Neural cell (in vitro differentiated cells): ENCODE measurements around the gene FHOD1. TPM values are rescaled to one million over a fixed set of nuclear protein-coding genes. Genes with fewer than 3 reads are reported as not detected.

ENCODE experiments used
- H2AFZ ChIP-seq: fragments of 200-600, 300-800 bp; sonication (generic), shearing (Covaris generic); 2 replicates; pipeline ENCODE4 v1.6.0; 2014; ENCODE audit warnings: low read depth, mild to moderate bottlenecking, antibody characterized with exemption, low read length, moderate library complexity
- H3F3A ChIP-seq: fragments of 200-600 bp; shearing (Covaris generic); 2 replicates; pipeline ENCODE4 v1.6.1; 2016; ENCODE audit warnings: mild to moderate bottlenecking, moderate library complexity, mixed read lengths, antibody characterized with exemption, low read length; ENCODE audit not compliant: insufficient read depth, poor library complexity, severe bottlenecking
- H3K27ac ChIP-seq: fragments of 200-600, 300-800 bp; sonication (generic), shearing (Covaris generic); 2 replicates; pipeline ENCODE4 v1.5.1; 2014; ENCODE audit warnings: mild to moderate bottlenecking, low read length, moderate library complexity
- H3K27me3 ChIP-seq: fragments of 300-800, 200-600 bp; sonication (generic), shearing (Covaris generic); 2 replicates; pipeline ENCODE4 v1.6.0; 2014; ENCODE audit warnings: mild to moderate bottlenecking, low read depth, low read length, moderate library complexity; ENCODE audit not compliant: insufficient read depth
- H3K36me3 ChIP-seq: fragments of 300-800, 200-600 bp; sonication (generic), shearing (Covaris generic); 2 replicates; pipeline ENCODE4 v1.5.1; 2014; ENCODE audit warnings: mild to moderate bottlenecking, antibody characterized with exemption, low read length, moderate library complexity; ENCODE audit not compliant: insufficient read depth
- H3K4me2 ChIP-seq: fragments of 300-800, 200-600 bp; sonication (generic), shearing (Covaris generic); 2 replicates; pipeline ENCODE4 v1.6.0; 2014; ENCODE audit warnings: mild to moderate bottlenecking, low read length
- H3K4me3 ChIP-seq: fragments of 300-800, 200-600 bp; sonication (generic), shearing (Covaris generic); 2 replicates; pipeline ENCODE4 v1.5.1; 2014; ENCODE audit warnings: mild to moderate bottlenecking, low read length, moderate library complexity
- H3K79me2 ChIP-seq: fragments of 200-600 bp; shearing (Covaris generic); replicated peaks from 2 replicates; pipeline ENCODE4 v1.6.0; 2014; ENCODE audit warnings: mild to moderate bottlenecking, low read length, moderate library complexity; ENCODE audit not compliant: insufficient read depth
- H3K9ac ChIP-seq: fragments of 300-800, 200-600 bp; sonication (generic), shearing (Covaris generic); 2 replicates; pipeline ENCODE4 v1.6.1; 2016; ENCODE audit warnings: mild to moderate bottlenecking, low read length, mixed read lengths
- H3K9me2 ChIP-seq: fragments of 200-600 bp; shearing (Covaris generic); 2 replicates; pipeline ENCODE4 v1.6.1; 2016; ENCODE audit warnings: mild to moderate bottlenecking, low read length, mixed read lengths; ENCODE audit not compliant: insufficient read depth
- H3K9me3 ChIP-seq: fragments of 200-600, 300-800 bp; sonication (generic), shearing (Covaris generic); 2 replicates; pipeline ENCODE4 v1.6.1; 2016; ENCODE audit warnings: mild to moderate bottlenecking, mixed run types, low read length, moderate library complexity, mixed read lengths
- H4K20me1 ChIP-seq: fragments of 200-600 bp; shearing (Covaris generic); 2 replicates; pipeline ENCODE4 v1.6.1; 2016; ENCODE audit warnings: mild to moderate bottlenecking, mixed run types; ENCODE audit not compliant: insufficient read depth
- CTCF ChIP-seq: fragments of 450-650 bp; IDR thresholded peaks from 2 replicates; pipeline ENCODE4 v1.5.1; 2014; ENCODE audit warnings: antibody characterized with exemption, mild to moderate bottlenecking, moderate library complexity; ENCODE audit not compliant: poor library complexity, severe bottlenecking
- EP300 ChIP-seq: fragments of 450-650 bp; conservative IDR thresholded peaks from 2 replicates; pipeline ENCODE4 v1.6.1; 2014; ENCODE audit warnings: antibody characterized with exemption, mild to moderate bottlenecking, moderate library complexity; ENCODE audit not compliant: poor library complexity, severe bottlenecking
- EZH2 ChIP-seq: fragments of 200-600, 300-800 bp; shearing (Covaris generic), sonication (generic); IDR thresholded peaks from 2 replicates; pipeline ENCODE4 v1.6.1; 2014; ENCODE audit warnings: antibody characterized with exemption, low read length, borderline replicate concordance, mild to moderate bottlenecking; ENCODE audit not compliant: insufficient read depth, poor library complexity, severe bottlenecking
- MXI1 ChIP-seq: fragments of 450-650 bp; conservative IDR thresholded peaks from 2 replicates; pipeline ENCODE4 v1.6.1; 2014; ENCODE audit warnings: antibody characterized with exemption, mild to moderate bottlenecking; ENCODE audit not compliant: poor library complexity, severe bottlenecking
- POLR2AphosphoS5 ChIP-seq: IDR thresholded peaks from 2 replicates; pipeline ENCODE4 v1.6.1; 2012
- RAD21 ChIP-seq: fragments of 450-650 bp; conservative IDR thresholded peaks from 2 replicates; pipeline ENCODE4 v1.6.1; 2014; ENCODE audit warnings: antibody characterized with exemption, mild to moderate bottlenecking, moderate library complexity
- SMC3 ChIP-seq: fragments of 450-650 bp; conservative IDR thresholded peaks from 2 replicates; pipeline ENCODE4 v1.6.1; 2014; ENCODE audit warnings: antibody characterized with exemption, mild to moderate bottlenecking, moderate library complexity; ENCODE audit not compliant: poor library complexity
- TAF1 ChIP-seq: IDR thresholded peaks from 2 replicates; pipeline ENCODE4 v1.6.1; 2012; ENCODE audit warnings: low read depth
- polyA plus RNA-seq: library from polyadenylated mRNA; depleted of rRNA; stranded (reverse); fragments of >200 nt; gene quantifications from 2 replicates; pipeline ENCODE4 v1.2.3, GENCODE V29; 2014
- TF ChIP-seq, protein P1 (sequence below): IDR thresholded peaks from 2 replicates; pipeline ENCODE4 v1.6.1; 2012; ENCODE audit warnings: borderline replicate concordance

The FHOD1 gene
- polyA plus RNA-seq, 1 donor from 2014 or later = 6.3 TPM

DNA sequence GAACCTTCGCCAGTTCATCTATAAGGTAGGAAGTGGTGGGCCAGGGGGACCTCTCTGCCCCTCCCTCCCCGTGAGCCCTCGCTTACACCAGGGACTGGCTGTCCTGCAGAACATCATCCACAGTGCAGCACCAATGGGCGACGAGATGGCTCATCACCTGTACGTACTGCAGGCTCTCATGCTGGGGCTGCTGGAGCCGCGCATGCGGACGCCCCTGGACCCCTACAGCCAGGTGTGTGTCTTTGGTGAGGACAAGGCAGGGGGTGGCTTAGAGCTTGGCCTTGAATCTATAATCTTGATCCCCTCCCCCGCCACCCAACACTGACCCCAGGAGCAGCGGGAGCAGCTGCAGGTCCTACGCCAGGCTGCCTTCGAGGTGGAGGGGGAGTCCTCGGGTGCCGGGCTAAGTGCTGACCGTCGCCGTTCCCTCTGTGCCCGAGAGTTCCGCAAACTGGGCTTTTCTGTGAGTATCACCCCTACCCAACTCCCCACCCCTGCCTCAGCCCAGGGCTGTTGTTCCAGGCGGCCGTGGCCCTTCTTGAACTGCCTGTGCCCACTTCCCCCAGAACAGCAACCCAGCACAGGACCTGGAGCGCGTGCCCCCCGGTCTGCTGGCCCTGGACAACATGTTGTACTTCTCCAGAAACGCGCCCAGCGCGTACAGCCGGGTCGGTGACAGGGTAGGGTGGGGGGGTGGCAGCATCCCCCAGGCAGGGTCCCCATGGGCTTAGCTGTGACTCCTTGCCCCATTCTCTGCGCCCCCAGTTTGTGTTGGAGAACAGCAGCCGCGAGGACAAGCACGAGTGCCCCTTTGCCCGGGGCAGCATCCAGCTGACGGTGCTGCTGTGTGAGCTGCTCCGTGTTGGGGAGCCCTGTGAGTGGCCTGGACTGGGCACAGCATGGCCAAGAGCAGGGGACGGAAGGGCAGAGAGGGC is 45.6 kb downstream of the FHOD1 start:
- Histone ChIP-seq H3K9ac (no peak overlapping the region), H2AFZ (no peak overlapping the region), H3K4me3 (no peak overlapping the region), H3K27ac (no peak overlapping the region), H4K20me1 (no peaks in the 10 kb centered on the region), H3K79me2 (no peaks in the 10 kb centered on the region), H3K4me2 (no peak overlapping the region), H3K36me3 (no peaks in the 10 kb centered on the region), H3K9me2 (no peaks in the 10 kb centered on the region), H3F3A (no peaks in the 10 kb centered on the region), H3K9me3 (no peaks in the 10 kb centered on the region), H3K27me3 (no peaks in the 10 kb centered on the region)
- TF ChIP-seq, protein P1, sequence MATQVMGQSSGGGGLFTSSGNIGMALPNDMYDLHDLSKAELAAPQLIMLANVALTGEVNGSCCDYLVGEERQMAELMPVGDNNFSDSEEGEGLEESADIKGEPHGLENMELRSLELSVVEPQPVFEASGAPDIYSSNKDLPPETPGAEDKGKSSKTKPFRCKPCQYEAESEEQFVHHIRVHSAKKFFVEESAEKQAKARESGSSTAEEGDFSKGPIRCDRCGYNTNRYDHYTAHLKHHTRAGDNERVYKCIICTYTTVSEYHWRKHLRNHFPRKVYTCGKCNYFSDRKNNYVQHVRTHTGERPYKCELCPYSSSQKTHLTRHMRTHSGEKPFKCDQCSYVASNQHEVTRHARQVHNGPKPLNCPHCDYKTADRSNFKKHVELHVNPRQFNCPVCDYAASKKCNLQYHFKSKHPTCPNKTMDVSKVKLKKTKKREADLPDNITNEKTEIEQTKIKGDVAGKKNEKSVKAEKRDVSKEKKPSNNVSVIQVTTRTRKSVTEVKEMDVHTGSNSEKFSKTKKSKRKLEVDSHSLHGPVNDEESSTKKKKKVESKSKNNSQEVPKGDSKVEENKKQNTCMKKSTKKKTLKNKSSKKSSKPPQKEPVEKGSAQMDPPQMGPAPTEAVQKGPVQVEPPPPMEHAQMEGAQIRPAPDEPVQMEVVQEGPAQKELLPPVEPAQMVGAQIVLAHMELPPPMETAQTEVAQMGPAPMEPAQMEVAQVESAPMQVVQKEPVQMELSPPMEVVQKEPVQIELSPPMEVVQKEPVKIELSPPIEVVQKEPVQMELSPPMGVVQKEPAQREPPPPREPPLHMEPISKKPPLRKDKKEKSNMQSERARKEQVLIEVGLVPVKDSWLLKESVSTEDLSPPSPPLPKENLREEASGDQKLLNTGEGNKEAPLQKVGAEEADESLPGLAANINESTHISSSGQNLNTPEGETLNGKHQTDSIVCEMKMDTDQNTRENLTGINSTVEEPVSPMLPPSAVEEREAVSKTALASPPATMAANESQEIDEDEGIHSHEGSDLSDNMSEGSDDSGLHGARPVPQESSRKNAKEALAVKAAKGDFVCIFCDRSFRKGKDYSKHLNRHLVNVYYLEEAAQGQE = no peak
- TF ChIP-seq EP300 (no peak), EZH2 (no peak), CTCF (no peak), POLR2AphosphoS5 (no peak), TAF1 (no peak), MXI1 (no peak), RAD21 (no peak), SMC3 (no peak)

- Histone ChIP-seq H3K36me3 (no peaks in the 10 kb centered on the region), H3K4me2 (no peak overlapping the region), H3K9me3 (no peaks in the 10 kb centered on the region), H3K4me3 (no peak overlapping the region), H3F3A (no peaks in the 10 kb centered on the region), H3K79me2 (no peaks in the 10 kb centered on the region), H3K9ac (no peak overlapping the region), H4K20me1 (no peaks in the 10 kb centered on the region), H2AFZ (no peak overlapping the region), H3K9me2 (no peaks in the 10 kb centered on the region), H3K27ac (no peak overlapping the region), H3K27me3 (no peaks in the 10 kb centered on the region)
- TF ChIP-seq EZH2 (no peak), CTCF (no peak), RAD21 (no peak), TAF1 (no peak), MXI1 (no peak), SMC3 (no peak), EP300 (no peak), POLR2AphosphoS5 (no peak)
- TF ChIP-seq, protein P1 = no peak
Measured at GRCh38 chr16:67200491-67200890, 46.8 kb downstream of the FHOD1 start.
